ENCODE data around the gene PCLO.

DNA sequence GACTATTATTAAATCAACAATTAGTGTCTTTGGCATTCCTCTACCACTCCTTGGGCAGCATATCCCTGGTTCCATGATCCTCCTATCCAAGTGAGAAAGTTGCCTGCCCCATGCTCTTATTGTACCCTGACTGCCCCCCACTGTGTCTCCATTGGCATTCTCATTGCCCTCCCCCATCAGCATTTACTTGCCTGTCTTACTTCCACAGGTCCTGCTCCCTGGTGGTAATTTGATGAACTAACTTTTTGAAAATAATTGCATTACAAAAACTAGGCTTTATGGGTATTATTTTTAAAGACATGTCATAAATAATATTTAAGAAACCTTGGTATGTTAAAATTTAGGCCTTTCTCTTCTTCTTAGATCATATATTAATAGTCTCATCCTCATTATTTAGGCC is 346.4 kb downstream of the PCLO start:
- TF ChIP-seq, protein P1, sequence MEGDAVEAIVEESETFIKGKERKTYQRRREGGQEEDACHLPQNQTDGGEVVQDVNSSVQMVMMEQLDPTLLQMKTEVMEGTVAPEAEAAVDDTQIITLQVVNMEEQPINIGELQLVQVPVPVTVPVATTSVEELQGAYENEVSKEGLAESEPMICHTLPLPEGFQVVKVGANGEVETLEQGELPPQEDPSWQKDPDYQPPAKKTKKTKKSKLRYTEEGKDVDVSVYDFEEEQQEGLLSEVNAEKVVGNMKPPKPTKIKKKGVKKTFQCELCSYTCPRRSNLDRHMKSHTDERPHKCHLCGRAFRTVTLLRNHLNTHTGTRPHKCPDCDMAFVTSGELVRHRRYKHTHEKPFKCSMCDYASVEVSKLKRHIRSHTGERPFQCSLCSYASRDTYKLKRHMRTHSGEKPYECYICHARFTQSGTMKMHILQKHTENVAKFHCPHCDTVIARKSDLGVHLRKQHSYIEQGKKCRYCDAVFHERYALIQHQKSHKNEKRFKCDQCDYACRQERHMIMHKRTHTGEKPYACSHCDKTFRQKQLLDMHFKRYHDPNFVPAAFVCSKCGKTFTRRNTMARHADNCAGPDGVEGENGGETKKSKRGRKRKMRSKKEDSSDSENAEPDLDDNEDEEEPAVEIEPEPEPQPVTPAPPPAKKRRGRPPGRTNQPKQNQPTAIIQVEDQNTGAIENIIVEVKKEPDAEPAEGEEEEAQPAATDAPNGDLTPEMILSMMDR (optimal IDR thresholded peaks at IDR 0.05 in 1 of 3, IDR thresholded peaks at IDR 0.05 in 1 of 3, conservative IDR thresholded peaks at IDR 0.05 in 1 of 3; ENCODE audit: extremely low read depth in 1 of 3, insufficient read depth in 2 of 3, low read length in 3 of 3) = no peak
- TF ChIP-seq EZH2 (IDR thresholded peaks at IDR 0.05; ENCODE audit: low read length) = no peak

All from keratinocyte (primary cell).